Right lobe of liver (tissue), 4 donors: ENCODE measurements around the gene OSMR.

Experiments
- POLR2A ChIP-seq: fragments of 450-650 bp; IDR thresholded peaks from one replicate; pipeline ENCODE4 v1.6.1; 2017; ENCODE audit warnings: antibody characterized with exemption, mild to moderate bottlenecking
- TF ChIP-seq, protein P1 (sequence below), 4 donors: fragments of 200-600 bp in 3 of 4; fragments of 450-650 bp in 1 of 4; IDR thresholded peaks; one replicate each; pipeline versions ENCODE4 v1.5.1 to v1.8.0; 2016 to 2022; ENCODE audit warnings: antibody characterized with exemption in 4 of 4, mild to moderate bottlenecking in 2 of 4
- donor health status: DM: no; HTN: no; CAD: no.
- donor health status: DM: no; HTN: no; CAD: no.
- donor health status: DM: no; HTN: yes; CAD: no.

DNA sequence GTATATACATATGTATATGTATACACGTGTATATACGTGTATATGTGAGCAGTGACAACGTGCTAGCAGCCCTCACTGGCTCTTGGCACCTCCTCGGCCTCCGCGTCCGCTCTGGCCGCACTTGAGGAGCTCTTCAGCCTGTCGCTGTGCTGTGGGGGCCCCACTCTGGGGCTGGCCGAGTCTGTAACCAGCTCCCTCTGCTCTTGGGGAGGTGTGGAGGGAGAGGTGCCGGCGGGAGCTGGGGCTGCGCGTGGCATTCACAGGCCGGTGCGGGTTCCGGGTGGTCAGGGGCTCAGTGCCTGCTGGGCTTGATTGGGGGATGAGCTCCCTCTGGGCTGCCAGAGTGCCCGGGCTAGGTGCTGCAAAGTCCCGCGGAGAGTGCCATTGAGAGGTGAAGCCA lies 24.1 kb upstream of the OSMR start:
- TF ChIP-seq, protein P1, sequence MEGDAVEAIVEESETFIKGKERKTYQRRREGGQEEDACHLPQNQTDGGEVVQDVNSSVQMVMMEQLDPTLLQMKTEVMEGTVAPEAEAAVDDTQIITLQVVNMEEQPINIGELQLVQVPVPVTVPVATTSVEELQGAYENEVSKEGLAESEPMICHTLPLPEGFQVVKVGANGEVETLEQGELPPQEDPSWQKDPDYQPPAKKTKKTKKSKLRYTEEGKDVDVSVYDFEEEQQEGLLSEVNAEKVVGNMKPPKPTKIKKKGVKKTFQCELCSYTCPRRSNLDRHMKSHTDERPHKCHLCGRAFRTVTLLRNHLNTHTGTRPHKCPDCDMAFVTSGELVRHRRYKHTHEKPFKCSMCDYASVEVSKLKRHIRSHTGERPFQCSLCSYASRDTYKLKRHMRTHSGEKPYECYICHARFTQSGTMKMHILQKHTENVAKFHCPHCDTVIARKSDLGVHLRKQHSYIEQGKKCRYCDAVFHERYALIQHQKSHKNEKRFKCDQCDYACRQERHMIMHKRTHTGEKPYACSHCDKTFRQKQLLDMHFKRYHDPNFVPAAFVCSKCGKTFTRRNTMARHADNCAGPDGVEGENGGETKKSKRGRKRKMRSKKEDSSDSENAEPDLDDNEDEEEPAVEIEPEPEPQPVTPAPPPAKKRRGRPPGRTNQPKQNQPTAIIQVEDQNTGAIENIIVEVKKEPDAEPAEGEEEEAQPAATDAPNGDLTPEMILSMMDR (IDR thresholded peaks at IDR 0.05): no peak
- TF ChIP-seq POLR2A: no peak
